NCI-H526 treated with DMSO at 0.1 percent for 48 hours (cell line): ENCODE results near the gene COL5A1.
"Not testable (repeated sequence)": the region's sequence is repeated elsewhere in the genome, so short reads cannot be mapped to it uniquely, and the experiment has no call there.

ENCODE experiments used
- DNase-seq: peaks from one replicate; lab custom pipeline; 2025; lab: John Stamatoyannopoulos, UW

The COL5A1 gene

GRCh38 chr9:134710271-134710540, 68.6 kb downstream of the COL5A1 start:
- DNase-seq, result no peak

- DNase-seq, result no peak
These were observed 69.3 kb downstream of the COL5A1 start for GRCh38 chr9:134710901-134711300.

- no peak for DNase-seq
These were observed 70.6 kb downstream of the COL5A1 start for GRCh38 chr9:134712243-134712642.

GRCh38 chr9:134712926-134713325, 71.3 kb downstream of the COL5A1 start:
- no peak for DNase-seq

- not testable (repeated sequence) for DNase-seq
These were observed 73.9 kb downstream of the COL5A1 start for GRCh38 chr9:134715536-134715935.

GRCh38 chr9:134716067-134716466, 74.5 kb downstream of the COL5A1 start:
- no peak for DNase-seq

GRCh38 chr9:134717056-134717455, 75.5 kb downstream of the COL5A1 start:
- no peak for DNase-seq

- no peak for DNase-seq
These were observed 76.5 kb downstream of the COL5A1 start for GRCh38 chr9:134717924-134718645.

GRCh38 chr9:134719331-134719730, 77.7 kb downstream of the COL5A1 start:
- no peak for DNase-seq

- DNase-seq, result no peak
These were observed 78.6 kb downstream of the COL5A1 start for GRCh38 chr9:134720136-134720753.

GRCh38 chr9:134720796-134721195, 79.2 kb downstream of the COL5A1 start:
- no peak for DNase-seq

GRCh38 chr9:134721344-134721743, 79.7 kb downstream of the COL5A1 start:
- DNase-seq, result no peak

GRCh38 chr9:134722120-134722701, 80.6 kb downstream of the COL5A1 start:
- no peak for DNase-seq

GRCh38 chr9:134723037-134723436, 81.4 kb downstream of the COL5A1 start:
- no peak for DNase-seq

GRCh38 chr9:134723491-134724190, 82.0 kb downstream of the COL5A1 start:
- DNase-seq, result no peak

GRCh38 chr9:134724202-134724911, 82.8 kb downstream of the COL5A1 start:
- no peak for DNase-seq

- DNase-seq, result no peak
These were observed 83.5 kb downstream of the COL5A1 start for GRCh38 chr9:134724912-134725604.

GRCh38 chr9:134725605-134725940, 84.0 kb downstream of the COL5A1 start:
- no peak for DNase-seq

GRCh38 chr9:134726026-134726721, 84.6 kb downstream of the COL5A1 start:
- DNase-seq, result no peak

- DNase-seq, result no peak
These were observed 85.1 kb downstream of the COL5A1 start for GRCh38 chr9:134726722-134727034.

- no peak for DNase-seq
These were observed 86.6 kb downstream of the COL5A1 start for GRCh38 chr9:134728021-134728795.
